HG02870 (cell line): ENCODE data around the gene IRF8.
"Not testable (repeated sequence)": the region's sequence is repeated elsewhere in the genome, so short reads cannot be mapped to it uniquely, and the experiment has no call there.

Experiments used
- ATAC-seq: cut with Tn5 transposase; IDR thresholded peaks from one replicate; pipeline ENCODE4 v1.9.1; 2021; ENCODE audit warnings: mild to moderate bottlenecking, moderate library complexity; ENCODE audit not compliant: unreplicated experiment

Gene IRF8

DNA sequence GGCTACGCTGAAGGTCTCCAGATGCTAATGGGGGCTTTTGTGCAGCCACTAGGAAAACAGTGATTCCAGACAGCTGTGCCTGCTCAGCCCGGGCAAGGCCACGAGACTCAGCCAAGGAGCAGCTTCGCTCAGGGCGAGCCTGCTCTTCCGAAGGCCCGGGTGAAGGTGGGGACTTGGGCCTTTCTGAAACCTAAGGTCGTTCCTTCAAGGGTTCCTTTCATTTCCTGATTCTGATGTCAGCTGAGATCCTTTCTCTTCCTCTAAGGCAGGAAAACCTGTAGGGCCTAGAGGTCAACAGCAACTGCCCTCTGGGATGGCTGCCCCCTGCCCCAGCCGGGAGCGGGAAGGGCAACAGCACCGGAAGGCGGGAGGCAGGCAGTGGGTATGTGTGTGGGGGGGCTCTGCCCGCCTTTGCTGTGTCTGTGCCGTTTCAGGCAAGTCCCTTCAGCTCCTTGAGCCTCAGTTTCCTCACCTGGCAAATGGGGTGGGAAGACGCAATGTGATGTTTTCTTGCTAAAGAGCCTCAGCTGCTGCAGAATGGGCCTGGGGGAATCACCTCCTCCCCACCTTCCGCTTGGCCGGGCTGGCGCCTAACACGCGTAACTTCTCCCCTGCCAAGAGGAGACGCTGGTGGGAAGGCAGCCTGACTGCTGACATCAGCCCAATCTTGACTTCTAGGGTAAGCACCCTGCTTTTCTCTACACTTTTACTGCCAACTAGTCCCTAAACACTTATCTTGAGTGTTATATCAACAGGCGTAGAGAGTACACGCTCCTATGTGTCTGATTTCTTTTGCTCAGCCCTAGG is 32.8 kb downstream of the IRF8 start:
- no peak for ATAC-seq

DNA sequence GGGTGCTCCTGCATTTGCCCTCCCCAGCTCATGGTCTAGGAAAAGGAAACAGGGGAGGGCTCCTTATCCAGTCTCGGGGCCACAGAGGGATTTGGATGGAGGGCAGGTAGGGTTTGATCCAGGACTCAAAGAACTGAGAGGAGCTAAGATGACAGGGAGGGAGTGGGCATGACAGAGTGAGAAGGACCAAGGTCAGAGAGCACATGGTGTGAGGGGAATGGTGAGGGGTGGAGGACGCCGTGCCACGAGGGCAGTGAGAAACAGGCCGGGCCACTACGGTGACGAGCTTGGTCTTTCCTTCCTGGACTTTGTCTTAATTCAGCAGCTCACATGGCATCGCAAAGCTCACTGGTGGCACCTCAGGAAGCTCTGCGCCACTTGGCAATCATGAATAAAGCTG is 35.2 kb downstream of the IRF8 start:
- ATAC-seq, result no peak

GRCh38 chr16:85935391-85935973 is 36.5 kb downstream of the IRF8 start:
- peak; percentile 29 for ATAC-seq

DNA sequence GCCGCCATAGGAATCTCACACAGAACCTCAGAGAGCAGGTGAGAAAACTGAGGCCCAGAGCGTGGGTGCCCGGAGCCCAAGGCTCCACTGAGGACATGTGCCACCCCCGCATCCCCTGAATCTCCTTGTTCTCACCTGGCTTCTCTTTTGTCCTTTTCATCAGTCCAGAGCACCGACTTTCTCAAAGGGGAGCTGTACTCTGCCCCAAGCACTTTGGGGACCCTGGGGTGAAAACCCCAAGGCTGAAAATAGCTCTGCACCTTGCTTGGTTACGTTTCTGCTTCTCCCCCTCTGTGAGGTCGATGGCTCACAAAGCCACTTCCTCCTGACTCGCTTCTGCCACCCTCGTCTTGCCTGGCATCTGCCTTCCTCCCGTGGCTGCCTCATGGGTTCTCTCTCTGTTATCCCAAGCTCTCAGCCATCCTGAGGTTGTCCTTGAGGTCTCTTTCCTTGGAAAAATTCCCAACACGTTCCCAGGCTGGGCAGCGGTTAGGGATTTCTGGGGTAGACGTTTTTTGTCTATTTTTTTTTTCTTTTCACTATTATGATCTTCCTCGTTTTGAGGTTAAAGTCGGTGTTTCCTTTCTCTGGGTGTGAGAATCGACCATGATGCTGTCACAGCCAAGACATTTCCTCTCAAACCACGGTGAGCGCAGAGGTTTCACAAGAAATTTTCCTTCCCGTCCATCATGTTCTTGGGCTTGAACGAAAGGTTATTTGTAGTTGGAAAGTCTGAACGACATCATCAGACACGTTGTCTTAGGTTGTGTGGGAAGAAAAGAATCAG is 37.2 kb downstream of the IRF8 start:
- ATAC-seq, result peak; percentile 47

GRCh38 chr16:85936816-85937215 is 37.9 kb downstream of the IRF8 start:
- ATAC-seq, result no peak

GRCh38 chr16:85940214-85940613 is 41.3 kb downstream of the IRF8 start:
- ATAC-seq, result no peak

GRCh38 chr16:85941863-85942644 is 43.1 kb downstream of the IRF8 start:
- no peak for ATAC-seq

GRCh38 chr16:85942659-85943058 is 43.7 kb downstream of the IRF8 start:
- ATAC-seq, result not testable (repeated sequence)

DNA sequence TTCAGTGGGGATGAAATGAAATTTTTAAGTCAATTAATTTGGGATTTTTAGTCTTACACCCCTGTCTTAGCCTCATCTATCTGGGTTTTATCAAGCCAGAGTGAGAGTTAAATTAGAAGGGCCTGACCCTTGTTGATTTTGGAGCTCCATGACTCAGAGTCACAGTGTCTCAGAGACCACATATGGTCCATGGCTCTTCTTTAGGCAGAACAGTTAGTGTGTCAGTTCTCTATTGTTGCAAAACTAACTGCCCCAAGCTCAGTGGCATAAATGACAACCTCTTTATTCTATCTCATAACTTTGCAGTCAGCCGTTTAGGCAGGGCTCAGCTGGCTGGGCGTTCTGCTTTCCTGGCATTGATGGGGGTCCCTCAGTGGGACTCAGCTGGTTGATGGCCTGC is 44.7 kb downstream of the IRF8 start:
- no peak for ATAC-seq

DNA sequence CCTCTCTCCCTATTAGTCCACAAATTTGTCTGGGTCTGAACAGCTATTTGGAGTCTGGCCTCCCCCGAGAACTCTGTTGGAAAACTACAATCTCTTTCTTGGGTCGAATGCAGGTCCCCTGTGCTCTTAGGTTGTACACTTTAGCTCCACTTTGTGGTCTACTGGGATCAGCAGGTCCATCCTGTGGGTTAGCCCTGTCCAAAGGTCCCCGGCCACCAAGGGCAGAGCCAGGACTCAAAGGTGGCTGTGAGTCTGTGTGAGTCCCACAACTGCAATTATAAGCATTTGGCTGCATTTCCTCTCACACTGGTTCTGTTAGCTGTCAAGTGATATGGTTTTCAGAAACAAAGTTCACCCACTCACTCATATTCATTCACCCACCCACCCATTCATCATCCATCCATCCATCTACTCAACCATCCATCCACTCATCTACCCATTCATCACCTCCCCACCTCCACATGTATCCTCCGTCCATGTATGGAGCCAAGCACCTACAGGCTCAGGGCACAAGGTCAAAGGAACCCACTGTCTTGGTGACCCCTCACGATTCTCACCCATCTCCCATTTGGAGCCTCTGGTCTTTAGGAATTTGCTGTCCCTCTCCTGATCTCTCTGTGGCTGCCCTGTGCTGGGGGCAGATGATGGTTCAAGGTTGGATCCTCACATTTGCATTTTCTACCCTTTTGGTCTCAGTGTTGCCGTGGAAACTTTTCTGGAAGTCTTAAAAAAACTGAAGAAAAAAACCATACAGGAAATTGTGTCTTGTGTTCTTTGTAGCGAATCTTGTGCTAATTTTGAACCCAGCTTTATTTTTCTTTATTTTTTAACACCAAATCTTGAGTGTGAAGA is 45.8 kb downstream of the IRF8 start:
- ATAC-seq, result no peak

- ATAC-seq, result no peak
These were observed 46.4 kb downstream of the IRF8 start for GRCh38 chr16:85945424-85945751.

GRCh38 chr16:85946541-85947124 is 47.7 kb downstream of the IRF8 start:
- ATAC-seq, result no peak

DNA sequence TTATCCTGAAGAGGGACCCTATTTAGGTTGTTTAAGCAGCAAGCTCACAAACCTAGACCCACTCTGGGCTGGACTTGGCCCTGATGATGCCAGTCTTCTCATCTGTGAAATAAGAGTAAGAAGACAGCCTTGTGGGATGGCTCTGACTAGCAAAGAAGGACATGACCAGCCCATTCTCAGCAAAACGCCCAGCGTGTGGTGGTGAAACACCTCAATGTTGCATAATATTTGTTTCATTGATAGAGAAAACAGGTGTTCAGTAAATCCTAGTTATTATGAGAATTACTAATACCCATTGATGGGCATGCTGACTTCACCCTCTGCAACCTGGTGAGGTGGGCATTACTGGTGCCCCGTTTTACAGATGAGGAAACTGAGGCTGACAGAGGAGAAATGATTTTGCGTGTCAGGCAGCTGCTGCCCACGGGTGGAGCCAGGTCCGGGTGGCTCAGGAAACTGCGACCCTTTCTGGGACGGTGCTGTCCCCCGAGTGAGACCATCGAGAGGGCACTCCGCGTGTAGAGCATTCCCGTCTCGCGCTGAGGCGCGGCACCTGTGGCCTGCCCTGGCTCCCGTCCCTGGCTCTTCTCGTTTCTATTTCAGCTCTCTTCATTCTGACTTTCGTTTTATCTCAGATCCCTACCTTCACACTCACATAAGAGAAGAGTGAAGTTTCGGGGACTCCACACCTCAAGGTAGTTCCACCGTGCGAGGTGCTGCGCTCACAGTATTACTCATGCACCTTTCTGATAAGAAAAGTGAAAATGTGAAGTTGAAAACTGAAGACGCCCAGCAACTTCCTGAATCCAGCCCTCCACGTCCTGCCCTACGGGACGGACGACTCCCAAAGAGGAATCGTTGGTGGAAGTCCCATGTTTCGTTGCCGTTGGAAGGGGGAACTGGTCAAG is 48.5 kb downstream of the IRF8 start:
- peak; percentile 77 for ATAC-seq

DNA sequence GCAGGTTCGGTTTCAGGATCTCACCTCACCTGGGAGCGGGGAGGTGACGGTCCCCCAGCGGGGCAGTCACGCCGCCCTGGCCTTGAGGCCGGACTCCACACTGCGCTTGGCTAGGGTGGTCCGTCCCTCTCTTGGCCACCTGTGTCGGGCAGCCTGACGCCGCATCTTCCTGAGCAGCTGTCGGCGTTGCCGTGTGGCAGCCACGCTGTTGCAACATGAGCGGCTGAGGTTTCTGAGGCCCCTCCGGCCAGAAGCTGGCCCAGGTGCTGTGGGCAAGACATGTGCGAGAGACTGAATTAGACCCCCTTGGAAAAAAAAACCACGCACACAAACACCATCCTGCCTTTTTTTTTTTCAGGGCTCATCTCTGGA is 49.2 kb downstream of the IRF8 start:
- peak; percentile 13 for ATAC-seq

GRCh38 chr16:85948616-85949265 is 49.8 kb downstream of the IRF8 start:
- no peak for ATAC-seq

DNA sequence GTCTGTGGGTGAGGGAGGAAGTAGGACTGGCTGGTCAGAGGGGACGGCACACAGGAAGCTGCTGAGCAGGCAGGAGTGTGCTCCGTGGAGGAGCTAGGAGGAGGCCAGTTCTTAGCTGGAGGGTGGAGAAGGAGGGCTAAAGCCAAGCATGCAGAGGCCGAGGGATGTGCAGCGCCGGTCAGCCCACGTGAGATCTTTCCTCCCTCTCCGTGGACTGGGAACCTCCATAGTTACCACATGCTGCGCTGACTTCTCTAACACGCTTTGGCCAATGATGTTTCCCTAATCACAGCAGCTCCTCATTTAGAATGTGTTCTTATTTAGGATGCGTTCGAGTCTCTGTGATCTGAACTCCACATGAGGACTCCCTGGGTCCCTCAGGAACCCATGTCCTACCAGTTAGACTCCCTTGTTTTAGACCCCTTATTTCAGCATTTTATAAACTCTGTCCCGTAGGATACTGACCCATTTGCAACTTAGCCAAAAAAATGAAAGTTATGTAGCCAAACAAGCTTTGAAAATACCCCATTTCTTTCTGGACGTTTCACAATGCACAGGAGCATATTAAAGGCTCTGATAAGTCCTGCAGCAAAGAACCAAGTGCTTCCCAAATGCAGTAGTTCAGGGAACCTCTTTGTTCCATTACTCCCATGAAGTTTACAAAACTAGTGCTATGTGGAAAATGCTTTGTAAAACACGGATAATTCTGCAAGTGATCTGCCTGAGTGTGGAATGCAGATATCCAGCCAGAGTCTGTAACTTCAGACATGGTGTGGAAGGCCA is 51.4 kb downstream of the IRF8 start:
- ATAC-seq, result no peak

DNA sequence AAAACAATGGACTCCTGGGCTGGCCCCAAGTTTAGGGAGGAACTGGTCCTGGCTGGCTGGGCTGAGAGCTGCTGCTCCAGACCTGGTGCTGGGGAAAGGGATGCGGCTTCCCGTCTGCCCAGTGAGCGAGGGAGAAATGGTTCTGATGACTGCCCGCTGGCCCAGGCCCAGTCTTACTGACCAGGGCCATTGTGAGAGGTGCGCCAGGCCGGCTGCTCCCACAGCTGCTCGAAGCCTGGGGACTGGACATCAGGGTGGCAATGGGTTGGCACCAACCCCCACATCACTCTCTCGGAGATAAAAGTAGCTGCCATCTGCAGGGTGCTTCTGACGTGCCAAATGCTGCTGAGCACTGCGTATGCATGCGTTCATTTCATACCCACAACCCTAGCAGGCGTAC is 53.2 kb downstream of the IRF8 start:
- ATAC-seq, result no peak

DNA sequence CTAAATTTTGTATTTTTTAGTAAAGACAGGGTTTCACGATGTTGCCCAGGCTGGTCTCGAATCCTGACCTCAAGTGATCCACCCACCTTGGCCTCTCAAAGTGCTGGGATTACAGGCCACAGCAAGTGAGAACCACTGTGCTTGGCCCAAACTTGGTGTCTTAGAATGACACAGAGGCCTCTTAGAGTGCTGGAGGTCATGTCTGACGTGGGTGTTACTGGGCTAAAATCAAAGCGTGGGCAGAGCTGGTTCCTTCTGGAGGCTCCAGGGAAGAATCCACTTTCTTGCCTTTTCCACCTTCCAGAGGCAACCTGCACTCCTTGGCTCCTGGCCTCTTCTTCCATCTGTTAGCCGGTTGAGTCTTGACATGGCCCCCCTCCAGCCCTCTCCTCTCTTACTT is 53.8 kb downstream of the IRF8 start:
- no peak for ATAC-seq
